GM12878 (cell line): ENCODE measurements around the gene RAD51B.

ENCODE experiments used
- CREB1 ChIP-seq: IDR thresholded peaks from 2 replicates; pipeline ENCODE4 v1.6.1; 2012; ENCODE audit warnings: low read depth, mild to moderate bottlenecking, inconsistent platforms
- PBX3 ChIP-seq: IDR thresholded peaks from 2 replicates; pipeline ENCODE4 v1.6.1; 2011; ENCODE audit warnings: mild to moderate bottlenecking, low read depth, low read length, moderate library complexity; ENCODE audit not compliant: insufficient replicate concordance
- POLR2AphosphoS5 ChIP-seq: IDR thresholded peaks from 2 replicates; pipeline ENCODE4 v1.6.1; 2011; ENCODE audit warnings: mild to moderate bottlenecking, low read length, inconsistent platforms
- REST ChIP-seq: IDR thresholded peaks from 2 replicates; pipeline ENCODE4 v1.6.1; 2012; ENCODE audit warnings: mild to moderate bottlenecking, low read depth, low read length
- RFX5 ChIP-seq: IDR thresholded peaks from 2 replicates; pipeline ENCODE4 v1.6.1; 2011; ENCODE audit warnings: low read depth, low read length, improper control_type of control experiment
- SKIL ChIP-seq: fragments of 450-650 bp; IDR thresholded peaks from 2 replicates; pipeline ENCODE4 v1.6.1; 2017; ENCODE audit warnings: mild to moderate bottlenecking, low read depth, inconsistent platforms; ENCODE audit not compliant: poor library complexity, severe bottlenecking
- TAF1 ChIP-seq: IDR thresholded peaks from 2 replicates; pipeline ENCODE4 v1.6.1; 2011; ENCODE audit warnings: mild to moderate bottlenecking, low read depth, low read length, borderline replicate concordance

- TF ChIP-seq RFX5 = no peak
- TF ChIP-seq POLR2AphosphoS5 = no peak
- TF ChIP-seq REST = no peak
- no peak for TF ChIP-seq PBX3
- no peak for TF ChIP-seq CREB1
- no peak for TF ChIP-seq TAF1
- TF ChIP-seq SKIL = no peak
Observed at GRCh38 chr14:68331426-68331825, 511.8 kb downstream of the RAD51B start.
